ENCODE data around the gene PSMC6.

GRCh38 chr14:52678591-52678990 lies 28.4 kb upstream of the PSMC6 start:
- TF ChIP-seq, protein P1, sequence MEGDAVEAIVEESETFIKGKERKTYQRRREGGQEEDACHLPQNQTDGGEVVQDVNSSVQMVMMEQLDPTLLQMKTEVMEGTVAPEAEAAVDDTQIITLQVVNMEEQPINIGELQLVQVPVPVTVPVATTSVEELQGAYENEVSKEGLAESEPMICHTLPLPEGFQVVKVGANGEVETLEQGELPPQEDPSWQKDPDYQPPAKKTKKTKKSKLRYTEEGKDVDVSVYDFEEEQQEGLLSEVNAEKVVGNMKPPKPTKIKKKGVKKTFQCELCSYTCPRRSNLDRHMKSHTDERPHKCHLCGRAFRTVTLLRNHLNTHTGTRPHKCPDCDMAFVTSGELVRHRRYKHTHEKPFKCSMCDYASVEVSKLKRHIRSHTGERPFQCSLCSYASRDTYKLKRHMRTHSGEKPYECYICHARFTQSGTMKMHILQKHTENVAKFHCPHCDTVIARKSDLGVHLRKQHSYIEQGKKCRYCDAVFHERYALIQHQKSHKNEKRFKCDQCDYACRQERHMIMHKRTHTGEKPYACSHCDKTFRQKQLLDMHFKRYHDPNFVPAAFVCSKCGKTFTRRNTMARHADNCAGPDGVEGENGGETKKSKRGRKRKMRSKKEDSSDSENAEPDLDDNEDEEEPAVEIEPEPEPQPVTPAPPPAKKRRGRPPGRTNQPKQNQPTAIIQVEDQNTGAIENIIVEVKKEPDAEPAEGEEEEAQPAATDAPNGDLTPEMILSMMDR (IDR thresholded peaks at IDR 0.05) = peak in 3 of 12 donors; percentile 6 to 26 (median 11)
- TF ChIP-seq POLR2A (IDR thresholded peaks at IDR 0.05) = no peak

Data from heart left ventricle (tissue), 13 donors.